Activated CD4-positive, CD25-positive, alpha-beta regulatory T cell (primary cell): Measurements from ENCODE around the gene ADTRP.
A peak's percentile ranks its signal among the peaks of the same experiment; 100 is the strongest.

Experiments
- DNase-seq, 4 experiments: peaks; one replicate each; lab custom pipeline; 2025; lab: John Stamatoyannopoulos, UW

ADTRP gene

DNA sequence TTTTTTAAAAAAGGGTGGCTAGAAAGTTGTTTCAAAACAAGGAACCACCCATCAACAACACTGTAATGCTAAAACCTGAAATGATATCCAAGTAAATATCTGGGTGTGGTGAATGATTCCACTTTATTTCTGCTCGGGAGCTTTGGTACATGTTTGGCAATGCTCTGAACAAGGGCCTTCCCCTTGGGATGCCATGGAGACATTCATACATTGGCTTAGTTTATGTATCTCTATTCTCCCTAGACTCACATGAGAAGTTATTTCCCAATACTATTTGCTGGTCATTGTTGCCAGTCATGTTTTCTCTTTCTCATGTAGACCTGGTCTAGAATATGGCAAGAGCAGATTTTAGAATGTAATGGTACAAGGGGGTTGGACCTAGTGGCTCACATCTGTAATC, 22.9 kb downstream of the ADTRP start:
- DNase-seq = no peak

DNA sequence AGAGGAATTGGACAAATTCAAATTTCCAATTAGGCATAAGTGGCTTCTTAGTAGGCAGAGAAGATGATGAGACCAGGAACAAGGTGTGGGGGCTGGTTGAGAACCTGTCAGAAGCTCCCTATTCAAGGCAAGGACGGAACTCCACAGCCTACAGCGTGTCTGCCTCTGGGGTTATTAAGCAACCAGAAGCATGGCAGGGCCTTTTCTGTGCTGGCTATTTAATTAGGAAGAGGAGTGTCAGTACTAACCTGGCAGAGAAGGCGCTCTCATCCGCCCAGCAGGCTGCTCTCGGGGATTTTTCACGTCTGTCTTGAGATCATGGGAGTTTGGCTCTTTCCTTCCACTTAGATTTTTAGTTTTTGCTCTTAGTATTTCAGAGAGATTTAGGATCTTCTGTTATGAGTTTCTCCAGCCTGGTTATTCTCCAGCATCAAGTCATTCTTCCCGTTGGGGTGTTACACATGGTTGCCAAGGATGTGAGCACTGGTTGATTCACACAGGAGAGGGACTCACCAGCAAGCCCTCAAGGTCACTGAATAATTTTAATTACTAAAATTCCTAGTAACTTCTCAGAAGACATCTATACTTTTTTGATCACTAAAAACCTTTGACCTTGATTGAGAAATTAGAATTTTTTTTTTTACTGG, 23.9 kb downstream of the ADTRP start:
- no peak for DNase-seq

DNA sequence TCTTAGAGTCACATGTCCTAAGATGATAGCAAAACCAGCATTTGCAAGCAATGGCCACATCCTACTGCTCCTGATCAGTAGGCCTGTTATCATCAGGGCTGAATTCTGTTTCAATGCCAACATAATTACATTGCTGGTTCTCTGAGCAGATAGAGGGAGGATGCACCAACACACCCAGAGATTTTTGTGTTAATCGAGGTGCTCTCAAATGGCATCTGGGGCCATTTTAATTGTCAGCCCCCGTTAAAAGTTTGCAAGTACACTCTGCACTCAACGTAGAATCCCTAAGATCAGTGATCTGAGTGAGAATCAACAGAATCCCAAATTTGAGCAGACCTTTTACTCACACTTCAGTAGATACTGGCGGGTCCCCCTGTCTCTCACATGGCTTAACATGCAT, 24.8 kb downstream of the ADTRP start:
- no peak for DNase-seq

DNA sequence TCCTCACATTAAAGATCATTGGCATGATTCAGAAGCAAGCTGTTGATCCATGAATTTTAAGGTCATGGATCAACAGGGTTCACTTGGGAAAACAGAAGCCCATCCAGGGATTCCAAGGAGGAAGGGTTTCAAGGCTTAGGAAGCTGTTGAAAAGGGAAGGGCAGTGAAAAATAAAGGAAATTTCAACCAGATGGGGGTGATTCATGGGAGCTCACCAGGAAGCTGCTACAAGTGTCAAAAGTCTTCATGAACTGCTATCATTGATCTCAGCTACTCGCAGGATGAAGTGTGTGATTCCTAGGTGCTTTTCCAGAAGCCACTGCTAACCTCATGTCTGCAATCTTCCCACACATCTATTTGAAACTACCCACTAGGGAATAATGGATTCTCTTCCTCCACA, 26.2 kb downstream of the ADTRP start:
- no peak for DNase-seq

DNA sequence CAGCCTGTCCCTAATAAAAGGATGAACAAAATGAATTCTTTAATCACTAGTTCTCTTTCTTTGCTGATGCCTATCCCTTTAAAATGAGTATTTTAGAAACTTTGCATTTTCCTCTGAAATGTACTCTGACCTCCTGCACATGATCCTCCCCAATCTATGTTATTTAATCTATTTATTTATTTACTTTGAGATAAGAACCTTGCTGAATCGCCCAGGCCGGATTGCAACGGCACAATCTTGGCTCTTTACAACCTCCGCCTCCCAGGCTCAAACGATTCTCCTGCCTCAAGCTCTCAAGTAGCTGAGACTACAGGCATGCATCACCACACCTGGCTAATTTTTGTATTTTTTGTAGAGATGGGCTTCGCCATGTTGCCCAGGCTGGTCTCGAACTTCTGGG, 27.9 kb downstream of the ADTRP start:
- DNase-seq = no peak

DNA sequence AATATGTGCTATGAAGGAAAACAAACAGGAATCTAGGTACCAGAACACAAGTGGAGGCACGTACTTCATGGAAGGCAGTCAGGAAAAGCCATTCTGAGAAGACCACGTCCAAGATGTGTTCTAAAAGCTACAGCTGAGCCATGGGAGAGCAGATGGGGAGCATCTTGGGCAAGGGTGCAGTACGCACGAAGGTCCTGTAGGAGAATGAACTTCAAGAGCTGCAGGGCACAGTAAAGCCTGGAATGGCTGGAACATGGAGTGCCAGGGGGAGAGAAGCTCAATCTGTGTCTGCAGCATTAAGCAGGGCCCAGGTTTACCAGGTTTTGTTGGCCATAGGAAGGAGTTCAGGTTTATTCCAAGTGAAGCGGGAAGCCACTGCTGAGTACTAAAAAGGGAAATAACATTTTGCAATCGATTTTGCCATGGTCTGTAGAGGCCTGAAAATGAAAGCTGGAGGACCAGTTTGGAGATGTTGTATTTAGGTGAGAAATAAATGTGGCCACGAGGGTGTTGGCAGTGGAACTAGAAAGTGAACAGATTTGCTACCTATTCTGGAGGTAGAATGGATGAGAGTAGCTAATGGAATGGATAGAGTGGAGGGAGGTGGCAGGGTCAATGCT, 29.9 kb downstream of the ADTRP start:
- DNase-seq = no peak

DNA sequence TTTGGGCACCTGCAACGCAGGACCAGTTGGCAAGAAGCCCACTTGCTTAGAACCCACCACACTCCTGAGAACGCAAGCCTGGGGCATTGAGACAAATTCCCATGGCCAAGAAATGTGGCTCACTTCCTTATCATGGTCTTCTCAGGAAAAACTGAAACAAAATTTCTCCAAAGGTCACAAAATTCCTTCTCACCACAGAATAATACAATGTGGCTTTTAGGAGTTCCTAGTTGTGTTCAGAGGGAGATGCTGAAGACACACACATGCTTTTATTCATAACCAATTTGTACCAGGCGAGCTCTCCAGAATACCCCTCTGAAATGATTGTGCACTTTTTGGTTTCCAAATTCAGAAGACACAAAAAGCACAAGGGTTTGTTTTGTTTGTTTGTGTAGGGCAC, 31.6 kb downstream of the ADTRP start:
- DNase-seq = no peak

DNA sequence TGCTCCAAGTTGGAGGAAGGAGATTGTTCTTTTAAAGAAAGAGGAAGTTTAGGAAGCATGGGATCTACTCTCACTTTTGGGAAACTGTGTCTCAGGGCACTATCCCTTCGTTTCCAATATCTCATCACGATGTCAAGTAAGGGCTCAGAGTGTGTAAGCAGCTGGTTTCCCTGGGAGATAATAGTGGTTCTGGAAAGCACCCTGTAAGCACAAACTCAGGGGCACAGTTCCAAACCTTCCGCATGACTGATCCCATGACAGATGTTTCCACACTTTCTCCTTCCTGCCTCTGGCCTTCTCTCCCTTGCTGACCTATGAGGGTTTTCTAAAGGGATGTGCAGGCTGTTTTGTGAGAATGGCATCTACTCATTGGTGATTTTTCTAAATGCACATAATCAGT, 33.9 kb downstream of the ADTRP start:
- DNase-seq = no peak

DNA sequence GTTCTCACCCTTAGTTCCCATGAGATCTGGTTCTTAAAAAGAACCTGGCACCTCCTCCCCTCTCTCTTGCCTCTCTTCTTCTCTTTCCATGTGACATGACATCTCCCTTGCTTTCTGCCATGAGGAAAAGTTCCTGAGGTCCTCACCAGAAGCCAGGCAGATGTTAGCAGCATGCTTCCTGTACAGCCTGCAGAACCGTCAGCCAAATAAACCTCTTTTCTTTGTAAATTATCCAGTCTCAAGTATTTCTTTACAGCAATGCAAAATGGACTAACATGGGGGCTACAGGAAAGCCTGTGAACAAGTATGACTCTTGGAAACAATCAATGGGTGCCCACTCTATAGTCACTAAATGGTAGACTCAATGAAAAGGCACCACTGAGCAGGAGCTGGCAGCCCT, 34.5 kb downstream of the ADTRP start:
- no peak for DNase-seq

DNA sequence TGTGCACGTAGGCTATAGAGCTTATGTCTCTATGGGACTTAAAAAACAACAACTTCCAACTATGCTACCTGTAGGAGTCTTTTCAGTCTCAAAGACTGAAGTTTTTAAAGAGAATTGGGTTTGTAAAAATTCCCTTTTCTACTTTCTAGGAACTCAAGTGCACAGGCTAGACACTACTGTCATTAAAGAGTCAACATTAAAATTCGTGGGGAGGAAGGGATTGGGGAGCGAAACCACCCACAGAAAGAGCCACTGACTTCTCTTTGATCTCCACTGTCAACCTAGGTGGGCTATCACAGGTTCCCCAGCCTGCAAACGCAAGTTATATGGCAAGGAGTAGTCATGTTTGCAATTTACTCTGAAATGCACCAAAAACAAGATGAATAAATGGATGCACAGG, 37.7 kb downstream of the ADTRP start:
- DNase-seq = no peak

DNA sequence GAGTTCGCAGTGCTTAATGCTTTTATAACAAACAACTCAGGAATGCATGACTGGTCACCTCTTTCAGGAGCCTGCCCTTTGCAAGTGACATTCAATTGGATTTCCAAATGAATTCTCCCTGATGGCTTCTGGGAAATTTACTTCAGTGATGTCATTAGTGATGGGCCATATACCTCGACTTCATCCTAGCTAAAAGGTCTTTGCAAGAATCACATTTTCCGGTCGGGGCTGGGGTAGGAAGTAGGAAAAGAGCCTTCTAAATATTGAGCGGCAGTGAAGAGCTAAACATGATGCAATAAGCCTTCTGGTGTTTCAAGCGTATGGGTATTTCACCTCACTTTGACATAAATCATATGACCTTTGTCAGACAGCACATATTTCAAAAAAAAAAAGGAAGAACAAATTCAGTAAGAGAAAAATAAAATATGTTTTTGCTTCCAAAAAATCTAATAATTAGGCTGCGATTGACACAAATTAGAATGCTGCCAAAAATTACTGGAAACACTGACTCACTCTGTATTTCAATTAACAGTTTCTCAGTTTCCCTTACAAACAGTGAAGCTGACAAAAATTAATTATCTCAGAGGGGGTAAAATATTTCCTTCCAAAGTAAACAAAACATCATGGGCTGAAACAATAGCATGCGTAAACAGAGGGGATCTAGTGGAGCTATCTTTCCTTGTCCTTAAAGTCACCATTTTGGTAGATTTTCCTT, 39.8 kb downstream of the ADTRP start:
- DNase-seq = no peak

DNA sequence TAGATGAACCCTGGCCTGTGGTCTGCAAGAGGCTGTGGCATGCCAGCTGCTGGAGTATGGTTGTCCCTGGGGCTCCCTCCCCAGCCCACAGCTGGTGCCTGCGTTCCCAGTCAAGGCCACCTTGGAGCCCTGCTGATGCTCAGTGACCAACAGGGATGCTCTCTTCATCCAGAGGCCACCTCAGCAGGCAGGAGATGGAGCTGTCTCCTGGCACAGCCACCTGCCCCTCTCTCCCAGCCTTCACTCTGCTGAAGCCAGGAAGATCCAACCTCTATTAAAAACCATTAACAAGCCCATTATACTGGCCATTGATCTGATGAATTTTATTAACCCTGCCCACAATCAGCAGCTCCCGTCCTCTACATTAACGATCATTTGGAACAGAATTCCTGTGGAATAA, 40.4 kb downstream of the ADTRP start:
- no peak for DNase-seq

DNA sequence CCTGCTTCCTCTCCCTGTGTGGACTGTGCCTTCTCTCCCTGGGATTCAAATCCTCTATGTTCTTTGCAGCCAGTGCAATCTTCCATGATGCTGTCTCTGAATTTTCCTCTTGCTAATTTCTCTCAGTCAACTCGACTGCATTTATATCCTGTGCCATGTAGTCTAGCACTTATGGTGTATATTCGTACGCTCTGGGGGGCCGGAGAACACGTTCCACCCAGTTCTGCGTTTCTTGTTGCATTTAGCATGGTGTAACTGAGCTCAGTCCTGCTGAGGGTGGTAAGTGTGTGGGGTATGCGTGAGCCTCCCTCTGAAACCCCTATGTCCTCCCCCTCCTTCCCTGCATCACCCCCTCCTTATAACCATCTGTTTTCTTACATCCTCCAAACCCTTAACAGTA, 42.0 kb downstream of the ADTRP start:
- no peak for DNase-seq

DNA sequence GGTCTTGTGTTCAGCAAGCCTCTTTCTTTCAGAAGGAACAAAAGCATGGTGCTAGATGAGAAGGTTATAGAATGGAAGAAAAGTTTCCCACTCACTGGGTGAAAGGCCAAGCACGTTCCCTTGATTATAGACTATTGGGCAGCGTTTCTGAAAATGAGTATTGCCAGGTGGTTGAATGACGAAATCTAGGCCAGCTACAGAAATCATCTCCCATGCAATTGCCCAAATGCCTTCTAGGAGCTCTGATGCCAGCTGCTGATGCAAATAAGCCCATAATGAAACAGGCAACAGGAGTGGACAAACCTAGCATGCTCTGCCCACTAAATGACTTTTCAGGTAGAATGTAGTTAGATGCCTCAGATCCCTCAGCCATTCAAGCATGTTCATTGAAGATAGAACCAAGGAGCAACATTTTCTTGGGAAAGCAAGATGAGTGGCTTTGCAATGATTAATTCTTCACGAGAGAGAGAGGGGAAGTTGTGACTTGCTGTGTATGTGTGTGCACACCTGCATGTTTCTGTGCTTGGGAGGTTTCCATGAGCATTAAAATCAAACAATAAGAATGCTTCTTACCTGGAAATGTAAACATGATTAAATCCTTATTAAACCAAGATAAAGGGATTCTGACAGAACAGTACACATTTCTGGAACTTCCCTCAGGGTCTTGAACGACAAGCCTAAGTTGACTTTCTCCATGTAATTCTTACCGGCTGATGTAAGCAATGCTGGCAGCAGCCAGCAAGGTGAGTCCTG, 43.6 kb downstream of the ADTRP start:
- DNase-seq = no peak

DNA sequence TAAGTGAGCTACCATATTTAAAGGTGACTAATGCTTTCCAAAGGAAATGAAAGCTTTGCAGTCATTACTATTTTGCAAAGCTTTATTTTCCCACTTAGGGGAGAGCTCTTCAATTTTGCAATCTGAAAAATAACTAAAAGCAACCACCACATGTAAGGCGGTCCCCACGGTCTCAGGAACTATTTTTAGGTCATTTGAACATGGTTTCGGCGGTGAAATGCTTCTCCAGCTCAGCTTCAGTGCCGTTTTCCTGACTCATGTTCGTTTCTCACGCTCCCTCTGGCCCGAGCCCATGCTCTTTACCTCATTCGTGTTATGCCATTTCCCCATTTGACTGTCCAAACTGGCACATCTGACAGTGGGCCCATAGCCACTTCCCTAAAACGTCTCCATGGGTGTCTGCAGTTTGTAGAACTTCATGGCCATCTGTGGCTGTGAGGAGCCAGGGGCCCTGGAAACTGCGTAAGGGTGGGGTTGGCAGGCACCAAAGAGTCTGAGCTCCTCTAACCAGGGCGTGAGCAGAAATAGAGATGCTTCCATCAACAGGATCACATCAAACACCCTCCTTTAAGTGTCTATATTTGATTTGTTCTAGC, 46.5 kb downstream of the ADTRP start:
- DNase-seq = peak in 2 of 4 experiments; percentile 22 to 37

DNA sequence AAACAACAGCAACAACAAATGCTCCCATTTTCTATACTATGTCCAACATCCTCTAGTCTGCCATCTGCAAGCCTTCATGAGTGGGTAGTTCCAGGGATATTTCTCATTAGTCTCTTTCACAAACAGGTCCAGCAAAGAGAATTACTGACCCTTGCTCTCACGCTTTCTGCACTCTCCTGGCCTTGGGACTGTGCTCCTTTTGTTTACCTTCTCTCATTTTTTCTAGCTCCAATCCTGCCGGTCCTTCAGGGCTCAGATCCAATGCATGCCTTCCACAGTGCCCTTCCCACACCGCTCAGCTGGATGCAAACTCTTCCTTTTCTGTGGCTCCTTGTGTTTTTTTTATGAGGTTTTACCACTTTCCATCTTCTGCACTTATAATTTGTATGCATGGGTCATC, 47.2 kb downstream of the ADTRP start:
- no peak for DNase-seq

DNA sequence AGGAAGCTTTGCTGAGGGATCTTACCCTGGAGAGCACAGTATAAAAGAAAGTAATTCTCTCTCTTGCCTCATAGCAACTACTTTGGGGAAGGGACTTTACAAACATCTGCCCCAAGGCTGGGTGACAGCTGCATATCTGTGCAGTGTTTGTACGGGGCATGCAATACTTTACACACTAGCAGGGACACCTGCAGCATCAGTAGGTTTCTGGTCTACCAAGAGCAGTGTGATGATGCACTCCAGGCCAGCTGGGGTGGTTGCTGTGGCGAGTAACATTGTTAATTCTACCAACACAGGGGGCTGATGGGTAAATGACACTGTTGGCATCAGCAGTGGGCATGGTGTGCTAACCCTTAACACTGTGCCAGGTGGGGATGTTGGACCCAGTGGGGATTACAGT, 48.0 kb downstream of the ADTRP start:
- peak in 2 of 4 experiments; percentile 8 to 10 for DNase-seq

DNA sequence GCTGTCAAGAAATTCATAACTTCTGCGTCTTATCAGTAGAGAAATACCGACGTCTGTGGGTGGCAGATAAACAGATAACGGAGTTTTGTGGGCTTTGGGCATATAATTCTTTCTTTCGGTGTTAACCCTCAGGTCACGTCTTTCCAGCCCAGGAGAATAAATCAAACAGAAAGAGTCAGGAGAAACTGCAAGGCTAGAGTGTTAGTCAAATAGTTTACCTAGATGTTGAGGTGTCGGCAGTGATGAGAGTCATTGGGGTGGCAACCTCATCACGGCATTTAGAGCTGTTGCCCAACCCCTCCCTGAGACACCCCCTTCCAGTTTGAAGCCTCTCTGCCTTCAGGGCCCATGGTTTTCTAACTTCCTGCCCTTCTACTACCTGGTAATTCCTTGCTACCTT, 49.5 kb downstream of the ADTRP start:
- peak; percentile 8 to 31 (median 13) for DNase-seq

DNA sequence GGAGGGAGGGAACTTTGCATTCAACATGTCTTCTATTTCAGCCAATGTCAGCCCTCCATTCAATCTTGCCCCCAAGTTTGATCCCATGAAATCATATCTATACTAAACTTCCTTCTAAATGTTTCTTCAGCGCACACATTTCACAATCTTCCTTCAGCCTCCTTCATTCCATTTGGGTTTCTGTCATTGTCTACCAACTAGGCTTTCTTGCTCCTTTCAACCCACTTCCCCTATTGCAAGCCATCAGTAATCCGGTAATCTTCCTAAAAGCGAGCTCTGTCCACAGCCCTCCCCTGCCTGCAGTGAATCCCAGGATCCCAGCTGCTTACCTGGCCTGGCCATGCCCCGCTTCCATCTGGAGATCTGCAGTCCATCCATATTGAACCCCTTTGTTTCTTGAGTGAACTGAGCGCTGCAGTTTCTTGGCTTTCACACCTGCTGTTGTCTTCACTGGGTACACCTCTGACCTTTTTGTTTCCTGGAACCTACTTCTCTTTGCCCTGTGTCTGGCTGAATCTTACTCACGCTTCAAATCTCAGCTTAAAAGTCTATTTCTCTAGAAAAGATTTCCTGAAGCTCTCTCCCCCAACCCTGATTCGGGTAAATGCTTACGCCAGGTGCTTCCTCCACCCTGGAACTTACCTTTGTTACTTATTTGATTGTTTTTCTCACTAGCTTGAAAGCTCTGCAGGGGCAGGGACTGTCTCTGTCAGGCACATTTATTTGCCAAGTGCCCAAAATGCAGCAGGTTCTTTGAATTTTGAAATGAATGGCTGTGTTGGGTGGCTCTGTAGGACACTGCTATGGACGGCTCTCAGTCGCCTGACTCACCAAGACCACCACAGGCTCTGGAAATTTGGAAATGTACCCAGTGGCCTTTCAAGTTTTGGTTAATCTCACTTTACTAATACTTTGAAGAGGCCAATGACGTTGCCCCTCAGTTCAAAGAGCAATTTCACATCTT, 50.3 kb downstream of the ADTRP start:
- peak in 3 of 4 experiments; percentile 6 to 49 (median 42) for DNase-seq

DNA sequence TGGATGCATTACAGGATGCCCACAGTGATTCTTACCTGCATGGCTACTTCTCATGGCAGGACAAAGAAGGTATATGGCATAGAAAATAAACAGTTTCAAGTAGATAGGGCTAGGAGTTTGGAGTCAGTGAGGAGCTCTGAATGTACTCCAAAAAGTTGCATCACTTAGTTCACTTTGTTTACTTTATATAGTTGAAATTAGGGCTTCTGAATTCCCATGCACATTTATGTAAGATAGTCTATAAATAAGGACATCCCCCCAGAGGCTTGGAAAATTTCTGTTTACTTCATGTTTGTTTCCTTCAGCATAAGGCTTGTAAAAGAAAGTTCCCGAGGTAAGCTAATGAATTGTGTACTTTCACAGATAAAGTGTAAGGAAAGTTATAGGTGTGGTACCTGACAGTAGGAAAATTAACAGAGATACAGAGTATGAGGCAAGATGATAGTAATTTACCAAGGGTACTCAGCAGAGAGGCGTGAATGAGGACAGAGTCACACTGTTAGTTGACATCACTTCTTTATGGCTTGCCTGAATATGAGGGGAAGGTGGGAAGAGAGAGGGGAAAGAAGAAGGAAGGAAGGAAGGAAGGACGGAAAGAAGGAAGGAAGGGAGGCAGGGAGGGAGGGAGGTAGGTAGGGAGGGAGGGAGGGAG, 51.1 kb downstream of the ADTRP start:
- DNase-seq = no peak

DNA sequence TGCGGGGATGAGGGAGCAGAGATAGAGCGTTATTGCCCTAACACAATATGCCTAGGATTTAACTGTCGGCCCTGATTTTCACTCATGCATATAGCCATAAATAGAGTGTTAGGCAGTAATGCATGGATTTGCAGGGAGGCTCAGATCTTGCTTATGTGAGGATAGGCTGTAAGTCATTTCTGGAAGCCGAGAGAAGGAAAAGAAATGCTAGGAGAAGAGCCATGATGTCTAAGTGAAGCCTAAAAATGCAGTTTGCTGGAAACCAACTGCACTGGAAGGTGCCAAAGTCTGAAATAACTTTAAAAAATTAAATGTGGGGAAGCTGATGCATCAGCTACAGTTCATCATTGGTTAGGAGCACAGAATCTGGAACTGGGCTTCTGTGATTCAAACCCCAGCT, 54.3 kb downstream of the ADTRP start:
- no peak for DNase-seq
